ENCODE data around the gene CTDP1.

The CTDP1 gene

DNA sequence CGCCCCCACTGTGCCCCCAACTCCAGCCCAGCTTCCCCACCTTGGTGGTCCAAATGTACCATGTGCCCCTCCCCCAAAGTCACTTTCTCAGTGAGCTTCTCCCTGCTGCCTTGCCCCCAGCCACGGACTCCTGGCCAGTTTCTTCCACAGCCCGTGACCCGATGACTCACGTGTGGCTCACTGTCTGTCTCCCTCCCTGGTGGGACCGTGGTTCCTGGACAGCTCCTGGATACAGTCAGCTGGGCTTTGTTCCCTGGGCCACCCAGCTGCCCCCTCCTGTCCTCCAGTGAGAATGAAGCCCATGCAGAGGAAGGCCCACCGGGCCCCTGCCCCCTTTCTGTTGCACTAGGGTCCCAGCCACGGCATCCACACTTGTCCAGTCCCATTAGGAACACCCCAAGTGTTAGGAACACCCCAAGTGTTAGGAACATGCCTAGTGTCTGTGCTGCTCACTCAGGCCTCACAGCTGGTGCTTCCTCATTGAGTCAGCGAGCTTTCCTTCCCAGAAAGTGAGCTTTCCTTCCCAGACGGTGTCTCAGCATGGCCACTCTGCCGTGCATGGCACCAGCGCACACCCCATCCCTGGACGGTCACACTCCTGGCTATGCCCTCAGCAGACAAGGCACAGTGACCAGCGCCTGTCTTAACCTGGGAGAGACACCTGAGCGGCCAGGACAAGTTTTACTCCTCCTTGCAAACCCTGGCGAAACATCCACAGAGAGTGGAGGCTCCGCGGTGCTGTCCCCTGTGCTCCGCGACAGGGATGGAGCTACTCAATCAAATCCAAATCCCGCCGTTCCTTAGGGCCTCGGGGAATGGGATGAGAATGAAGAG, 44.8 kb upstream of the CTDP1 start:
- Histone ChIP-seq H3K36me3 (ENCODE audit: control insufficient read depth in 4 of 4, insufficient read depth in 4 of 4, low read length in 3 of 4) (no peaks in the 10 kb centered on the region), H3K4me3 (ENCODE audit: control insufficient read depth in 1 of 7, extremely low read depth in 1 of 7, insufficient read depth in 4 of 7, low read depth in 2 of 7, low read length in 6 of 7) (no peak overlapping the region), H3K27ac (ENCODE audit: insufficient read depth in 1 of 2, low read depth in 1 of 2, low read length in 2 of 2, poor library complexity in 1 of 2, severe bottlenecking in 2 of 2) (no peak overlapping the region), H3K9me3 (ENCODE audit: control extremely low read depth in 1 of 5, control insufficient read depth in 4 of 5, insufficient read depth in 2 of 5, low read depth in 1 of 5, low read length in 4 of 5) (no peaks in the 10 kb centered on the region), H3K4me1 (ENCODE audit: control extremely low read depth in 1 of 4, control insufficient read depth in 4 of 4, insufficient read depth in 4 of 4, low read length in 3 of 4) (peaks cover 0 to 21% (median 14%) of the 10 kb centered on the region in 4 experiments), H3K27me3 (replicated peaks in 2 of 5; ENCODE audit: control insufficient read depth in 4 of 5, insufficient read depth in 5 of 5, low read length in 4 of 5) (peaks cover 0 to 25% (median 6%) of the 10 kb centered on the region in 5 experiments)
- 97% methylated on average over 22 of the region's 23 CpGs for WGBS (ENCODE audit: insufficient coverage)
- ChIA-PET CTCF (interaction anchor here (0.8 to 1.7 kb wide), 3 partner anchors 8 to 254 kb away, joined by 3 to 5 read pairs (median 3); no protein-coding TSS in a partner anchor), POLR2A (no interaction called here)
- no peak for DNase-seq

DNA sequence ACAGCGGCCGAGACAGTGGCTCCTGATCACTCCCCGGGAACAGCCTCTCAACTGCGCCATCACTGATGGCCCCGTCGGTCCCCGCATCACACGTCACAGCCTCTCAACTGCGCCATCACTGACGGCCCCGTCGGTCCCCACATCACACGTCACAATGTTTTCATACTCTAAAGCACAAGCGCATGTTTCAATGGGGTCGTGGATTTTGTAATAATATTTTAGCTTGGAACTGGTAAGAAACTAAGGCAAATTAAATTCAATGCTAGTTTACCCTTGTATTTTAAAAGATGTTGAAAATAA, 44.2 kb upstream of the CTDP1 start:
- no peak for DNase-seq
- Histone ChIP-seq H3K27ac (ENCODE audit: insufficient read depth in 1 of 2, low read depth in 1 of 2, low read length in 2 of 2, poor library complexity in 1 of 2, severe bottlenecking in 2 of 2) (no peak overlapping the region), H3K4me1 (ENCODE audit: control extremely low read depth in 1 of 4, control insufficient read depth in 4 of 4, insufficient read depth in 4 of 4, low read length in 3 of 4) (peaks cover 0 to 16% (median 10%) of the 10 kb centered on the region in 4 experiments), H3K9me3 (ENCODE audit: control extremely low read depth in 1 of 5, control insufficient read depth in 4 of 5, insufficient read depth in 2 of 5, low read depth in 1 of 5, low read length in 4 of 5) (no peaks in the 10 kb centered on the region), H3K36me3 (ENCODE audit: control insufficient read depth in 4 of 4, insufficient read depth in 4 of 4, low read length in 3 of 4) (no peaks in the 10 kb centered on the region), H3K4me3 (ENCODE audit: control insufficient read depth in 1 of 7, extremely low read depth in 1 of 7, insufficient read depth in 4 of 7, low read depth in 2 of 7, low read length in 6 of 7) (no peak overlapping the region), H3K27me3 (replicated peaks in 2 of 5; ENCODE audit: control insufficient read depth in 4 of 5, insufficient read depth in 5 of 5, low read length in 4 of 5) (peaks cover 0 to 25% (median 6%) of the 10 kb centered on the region in 5 experiments)
- ChIA-PET CTCF (interaction anchor here (0.8 to 1.7 kb wide), 3 partner anchors 8 to 254 kb away, joined by 3 to 5 read pairs (median 3); no protein-coding TSS in a partner anchor), POLR2A (no interaction called here)
- 95% methylated on average over 4 of the region's 15 CpGs for WGBS (ENCODE audit: insufficient coverage)

GRCh38 chr18:79637181-79637920, 42.3 kb upstream of the CTDP1 start:
- POLR2A ChIA-PET: no interaction called here
- WGBS (ENCODE audit: insufficient coverage): 17% methylated on average over 40 of the region's 58 CpGs
- no peak overlapping the region for H3K27ac ChIP-seq (ENCODE audit: insufficient read depth in 1 of 2, low read depth in 1 of 2, low read length in 2 of 2, poor library complexity in 1 of 2, severe bottlenecking in 2 of 2)

GRCh38 chr18:79637921-79638909, 41.4 kb upstream of the CTDP1 start:
- no peak for DNase-seq
- peak overlapping the region in 1 of 7 experiments; percentile 26 for H3K4me3 ChIP-seq (ENCODE audit: control insufficient read depth in 1 of 7, extremely low read depth in 1 of 7, insufficient read depth in 4 of 7, low read depth in 2 of 7, low read length in 6 of 7)
- 62% methylated on average over 85 of the region's 99 CpGs for WGBS (ENCODE audit: insufficient coverage)
- H3K27me3 ChIP-seq (replicated peaks in 2 of 5; ENCODE audit: control insufficient read depth in 4 of 5, insufficient read depth in 5 of 5, low read length in 4 of 5): peaks cover 0 to 25% (median 6%) of the 10 kb centered on the region in 5 experiments
- H3K4me1 ChIP-seq (ENCODE audit: control extremely low read depth in 1 of 4, control insufficient read depth in 4 of 4, insufficient read depth in 4 of 4, low read length in 3 of 4): peaks cover 7 to 16% (median 11%) of the 10 kb centered on the region in 4 experiments
- H3K9me3 ChIP-seq (ENCODE audit: control extremely low read depth in 1 of 5, control insufficient read depth in 4 of 5, insufficient read depth in 2 of 5, low read depth in 1 of 5, low read length in 4 of 5): no peaks in the 10 kb centered on the region
- CTCF ChIA-PET: interaction anchor here (1.1 to 11.1 kb wide), 2 partner anchors 34 to 259 kb away, joined by 3 to 136 read pairs; no protein-coding TSS in a partner anchor
- POLR2A ChIA-PET: no interaction called here
- H3K36me3 ChIP-seq (ENCODE audit: control insufficient read depth in 4 of 4, insufficient read depth in 4 of 4, low read length in 3 of 4): no peaks in the 10 kb centered on the region
- H3K27ac ChIP-seq (ENCODE audit: insufficient read depth in 1 of 2, low read depth in 1 of 2, low read length in 2 of 2, poor library complexity in 1 of 2, severe bottlenecking in 2 of 2): no peak overlapping the region

More at GRCh38 chr18:79637181-79637920, 42.3 kb upstream of the CTDP1 start:
- peak in 1 of 3 donors; percentile 23 for DNase-seq
- Histone ChIP-seq H3K4me1 (ENCODE audit: control extremely low read depth in 1 of 4, control insufficient read depth in 4 of 4, insufficient read depth in 4 of 4, low read length in 3 of 4) (peaks cover 0 to 7% (median 3%) of the 10 kb centered on the region in 4 experiments), H3K9me3 (ENCODE audit: control extremely low read depth in 1 of 5, control insufficient read depth in 4 of 5, insufficient read depth in 2 of 5, low read depth in 1 of 5, low read length in 4 of 5) (no peaks in the 10 kb centered on the region), H3K27me3 (replicated peaks in 2 of 5; ENCODE audit: control insufficient read depth in 4 of 5, insufficient read depth in 5 of 5, low read length in 4 of 5) (peaks cover 0 to 25% (median 6%) of the 10 kb centered on the region in 5 experiments), H3K36me3 (ENCODE audit: control insufficient read depth in 4 of 4, insufficient read depth in 4 of 4, low read length in 3 of 4) (no peaks in the 10 kb centered on the region), H3K4me3 (ENCODE audit: control insufficient read depth in 1 of 7, extremely low read depth in 1 of 7, insufficient read depth in 4 of 7, low read depth in 2 of 7, low read length in 6 of 7) (peak overlapping the region in 1 of 7 experiments; percentile 26)
- CTCF ChIA-PET: interaction anchor here (1.1 to 11.1 kb wide), 2 partner anchors 35 to 258 kb away, joined by 3 to 136 read pairs; no protein-coding TSS in a partner anchor

DNA sequence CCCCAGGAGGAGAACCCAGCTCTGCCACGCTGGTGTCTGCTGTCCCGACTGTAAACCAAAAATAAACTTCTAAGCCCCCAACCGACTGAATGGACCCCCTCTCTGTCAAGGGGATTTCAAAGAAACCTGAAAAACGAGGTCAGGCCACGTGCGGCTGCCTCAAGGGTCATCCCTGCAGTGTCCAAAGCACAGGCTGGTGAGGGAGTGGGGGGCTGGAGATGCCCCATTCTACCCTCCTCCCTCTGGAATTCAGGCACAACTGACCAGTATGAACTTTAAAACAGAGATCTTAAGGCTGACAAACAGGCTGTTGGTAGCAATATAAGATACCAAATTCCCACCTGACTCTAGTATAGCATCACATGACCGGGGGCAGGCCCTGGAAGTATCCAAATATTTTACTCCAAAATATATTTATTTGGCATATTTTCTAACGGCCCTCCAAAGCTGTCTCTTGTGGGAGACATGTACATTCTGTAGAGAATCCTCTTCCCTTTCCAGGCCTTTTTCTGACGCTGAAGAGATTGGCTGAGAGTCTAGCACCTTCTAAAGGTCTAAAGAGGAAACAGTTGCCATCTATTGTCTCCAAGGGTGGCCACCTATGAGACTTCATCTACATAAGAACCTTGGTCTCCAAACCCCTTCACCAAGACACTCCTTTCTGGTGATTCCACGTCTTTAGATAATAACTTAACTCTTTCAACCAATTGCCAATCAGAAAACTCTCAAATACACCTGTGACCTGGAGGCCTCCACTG, 40.4 kb upstream of the CTDP1 start:
- peaks cover 0 to 25% (median 6%) of the 10 kb centered on the region in 5 experiments for H3K27me3 ChIP-seq (replicated peaks in 2 of 5; ENCODE audit: control insufficient read depth in 4 of 5, insufficient read depth in 5 of 5, low read length in 4 of 5)
- ChIA-PET CTCF (interaction anchor here (1.2 to 11.1 kb wide), 4 partner anchors 14 to 260 kb away, joined by 3 to 136 read pairs (median 4); no protein-coding TSS in a partner anchor), POLR2A (interaction anchor here (0.6 kb wide), 2 partner anchors 35 to 242 kb away, joined by 3 read pairs; no protein-coding TSS in a partner anchor)
- H3K4me3 ChIP-seq (ENCODE audit: control insufficient read depth in 1 of 7, extremely low read depth in 1 of 7, insufficient read depth in 4 of 7, low read depth in 2 of 7, low read length in 6 of 7): no peak overlapping the region
- WGBS (ENCODE audit: insufficient coverage): 94% methylated on average over 7 of the region's 10 CpGs
- H3K27ac ChIP-seq (ENCODE audit: insufficient read depth in 1 of 2, low read depth in 1 of 2, low read length in 2 of 2, poor library complexity in 1 of 2, severe bottlenecking in 2 of 2): no peak overlapping the region
- peaks cover 14 to 25% (median 21%) of the 10 kb centered on the region in 4 experiments for H3K4me1 ChIP-seq (ENCODE audit: control extremely low read depth in 1 of 4, control insufficient read depth in 4 of 4, insufficient read depth in 4 of 4, low read length in 3 of 4)
- no peaks in the 10 kb centered on the region for H3K36me3 ChIP-seq (ENCODE audit: control insufficient read depth in 4 of 4, insufficient read depth in 4 of 4, low read length in 3 of 4)
- no peaks in the 10 kb centered on the region for H3K9me3 ChIP-seq (ENCODE audit: control extremely low read depth in 1 of 5, control insufficient read depth in 4 of 5, insufficient read depth in 2 of 5, low read depth in 1 of 5, low read length in 4 of 5)
- no peak for DNase-seq
